BE2C (cell line): Measurements from ENCODE around the gene MAP4K1.

Source experiments
- DNase-seq: peaks from one replicate; pipeline ENCODE4 v3.0.0-alpha.2; 2020
- H3K27me3 ChIP-seq: fragments of 250-450 bp; sonication (Bioruptor Pico); 2 replicates; pipeline ENCODE4 v1.5.1; 2020; ENCODE audit warnings: mild to moderate bottlenecking
- H3K36me3 ChIP-seq: fragments of 250-450 bp; sonication (Bioruptor Pico); 2 replicates; pipeline ENCODE4 v1.5.1; 2020; ENCODE audit warnings: mild to moderate bottlenecking
- H3K4me1 ChIP-seq: fragments of 250-450 bp; sonication (Bioruptor Pico); 2 replicates; pipeline ENCODE4 v1.5.1; 2020
- H3K4me3 ChIP-seq: 2 replicates; pipeline ENCODE4 v1.5.1; 2011; ENCODE audit warnings: low read depth, low read length
- H3K9me3 ChIP-seq: fragments of 250-450 bp; sonication (Bioruptor Pico); 2 replicates; pipeline ENCODE4 v1.5.1; 2020
- CTCF ChIP-seq: IDR thresholded peaks from 2 replicates; pipeline ENCODE4 v1.5.1; 2012; ENCODE audit warnings: mild to moderate bottlenecking, low read depth, low read length

Gene MAP4K1

DNA sequence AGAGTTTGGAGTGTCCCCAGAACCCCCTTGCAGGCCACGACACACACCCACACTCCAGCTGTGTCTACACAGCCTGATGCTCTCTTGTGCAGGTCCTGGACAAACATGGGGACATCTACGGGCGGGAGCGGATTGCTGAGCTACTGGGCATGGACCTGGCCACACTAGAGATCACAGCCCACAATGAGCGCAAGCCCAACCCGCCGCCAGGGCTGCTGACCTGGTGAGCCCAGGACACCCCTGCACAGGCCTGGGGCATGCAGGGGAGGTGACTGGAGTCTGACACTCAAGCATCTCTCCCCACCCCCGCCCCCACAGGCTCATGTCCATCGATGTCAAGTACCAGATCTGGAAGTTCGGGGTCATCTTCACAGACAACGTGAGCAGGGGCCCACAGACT is 39.9 kb downstream of the MAP4K1 start:
- no peaks in the 10 kb centered on the region for H3K27me3 ChIP-seq
- no peak for DNase-seq
- no peak for TF ChIP-seq CTCF
- no peaks in the 10 kb centered on the region for H3K36me3 ChIP-seq
- no peaks in the 10 kb centered on the region for H3K4me1 ChIP-seq
- H3K9me3 ChIP-seq: no peaks in the 10 kb centered on the region
- H3K4me3 ChIP-seq: no peak overlapping the region

- Histone ChIP-seq H3K4me3 (no peak overlapping the region), H3K9me3 (no peaks in the 10 kb centered on the region), H3K36me3 (no peaks in the 10 kb centered on the region), H3K27me3 (no peaks in the 10 kb centered on the region), H3K4me1 (no peaks in the 10 kb centered on the region)
- DNase-seq: no peak
- no peak for TF ChIP-seq CTCF
Observed at GRCh38 chr19:38571682-38572081, 46.1 kb downstream of the MAP4K1 start.

- Histone ChIP-seq H3K4me1 (no peaks in the 10 kb centered on the region), H3K27me3 (peaks cover 16% of the 10 kb centered on the region), H3K36me3 (no peaks in the 10 kb centered on the region), H3K4me3 (no peak overlapping the region), H3K9me3 (no peaks in the 10 kb centered on the region)
- no peak for DNase-seq
- no peak for TF ChIP-seq CTCF
Observed at GRCh38 chr19:38569368-38569983, 48.3 kb downstream of the MAP4K1 start.

DNA sequence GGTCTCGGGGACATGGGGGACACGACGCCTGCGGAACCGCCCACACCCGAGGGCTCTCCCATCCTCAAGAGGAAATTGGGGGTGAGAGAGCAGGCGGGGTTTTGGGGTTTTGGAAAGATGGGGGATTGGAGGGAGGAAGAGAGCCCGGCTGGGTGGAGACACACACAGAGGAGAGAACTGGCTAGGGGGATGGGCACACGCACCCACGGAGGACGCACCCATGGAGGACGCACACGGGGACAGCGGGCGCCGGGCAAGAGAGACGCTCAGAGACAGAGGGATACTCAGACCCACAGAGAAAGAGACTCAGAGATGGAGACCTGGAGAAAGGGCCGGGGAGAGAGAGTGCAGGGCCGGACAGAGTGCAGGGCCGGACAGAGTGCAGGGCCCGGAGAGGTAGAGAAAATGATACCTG is 52.1 kb downstream of the MAP4K1 start:
- peaks cover 19% of the 10 kb centered on the region for H3K27me3 ChIP-seq
- H3K9me3 ChIP-seq: no peaks in the 10 kb centered on the region
- no peak for TF ChIP-seq CTCF
- no peaks in the 10 kb centered on the region for H3K36me3 ChIP-seq
- no peak for DNase-seq
- H3K4me3 ChIP-seq: no peak overlapping the region
- H3K4me1 ChIP-seq: no peaks in the 10 kb centered on the region

DNA sequence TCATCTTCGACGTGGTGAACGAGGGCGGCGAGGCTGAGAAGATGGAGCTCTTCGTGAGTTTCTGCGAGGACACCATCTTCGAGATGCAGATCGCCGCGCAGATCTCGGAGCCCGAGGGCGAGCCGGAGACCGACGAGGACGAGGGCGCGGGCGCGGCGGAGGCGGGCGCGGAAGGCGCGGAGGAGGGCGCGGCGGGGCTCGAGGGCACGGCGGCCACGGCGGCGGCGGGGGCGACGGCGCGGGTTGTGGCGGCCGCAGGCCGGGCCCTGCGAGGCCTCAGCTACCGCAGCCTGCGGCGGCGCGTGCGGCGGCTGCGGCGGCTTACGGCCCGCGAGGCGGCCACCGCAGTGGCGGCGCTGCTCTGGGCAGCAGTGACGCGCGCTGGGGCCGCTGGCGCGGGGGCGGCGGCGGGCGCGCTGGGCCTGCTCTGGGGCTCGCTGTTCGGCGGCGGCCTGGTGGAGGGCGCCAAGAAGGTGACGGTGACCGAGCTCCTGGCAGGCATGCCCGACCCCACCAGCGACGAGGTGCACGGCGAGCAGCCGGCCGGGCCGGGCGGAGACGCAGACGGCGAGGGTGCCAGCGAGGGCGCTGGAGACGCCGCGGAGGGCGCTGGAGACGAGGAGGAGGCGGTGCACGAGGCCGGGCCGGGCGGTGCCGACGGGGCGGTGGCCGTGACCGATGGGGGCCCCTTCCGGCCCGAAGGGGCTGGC is 52.6 kb downstream of the MAP4K1 start:
- Histone ChIP-seq H3K4me1 (no peaks in the 10 kb centered on the region), H3K4me3 (no peak overlapping the region), H3K9me3 (no peaks in the 10 kb centered on the region), H3K27me3 (peaks cover 19% of the 10 kb centered on the region), H3K36me3 (no peaks in the 10 kb centered on the region)
- TF ChIP-seq CTCF: no peak
- peak; percentile 30 for DNase-seq

DNA sequence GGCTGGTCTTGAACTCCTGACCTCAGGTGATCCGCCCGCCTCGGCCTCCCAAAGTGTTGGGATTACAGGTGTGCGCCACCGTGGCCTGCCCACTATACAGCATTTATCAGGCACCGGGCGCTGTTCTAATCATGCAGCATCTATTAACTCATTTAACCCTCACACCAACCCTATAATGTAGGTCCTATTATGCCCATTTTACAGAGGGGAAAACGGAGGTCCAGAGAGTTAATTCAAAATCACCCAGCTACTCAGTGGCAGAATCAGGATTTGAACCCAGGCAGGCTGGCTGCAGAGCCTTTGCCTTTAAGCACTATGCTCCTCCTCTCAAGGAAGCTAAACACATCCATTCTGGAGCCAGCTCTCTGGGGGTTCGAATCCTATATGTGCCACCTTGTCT is 54.3 kb downstream of the MAP4K1 start:
- Histone ChIP-seq H3K36me3 (no peaks in the 10 kb centered on the region), H3K4me1 (no peaks in the 10 kb centered on the region), H3K4me3 (no peak overlapping the region), H3K9me3 (no peaks in the 10 kb centered on the region), H3K27me3 (peaks cover 19% of the 10 kb centered on the region)
- TF ChIP-seq CTCF: no peak
- DNase-seq: no peak
